ENCODE data around the gene C9orf78. TPM values are rescaled to one million over a fixed set of nuclear protein-coding genes. Genes with fewer than 3 reads are reported as not detected.

C9orf78 gene
- polyA plus RNA-seq, 1 donor = 37.0 TPM

GRCh38 chr9:129839324-129840023, 4.4 kb upstream of the C9orf78 start:
- DNase-seq = no peak

GRCh38 chr9:129838707-129839259, 3.7 kb upstream of the C9orf78 start:
- no peak for DNase-seq

- DNase-seq = no peak
Measured at GRCh38 chr9:129836311-129837007, 1.4 kb upstream of the C9orf78 start.

- no peak for DNase-seq
Measured at GRCh38 chr9:129835860-129836223, 767 bp upstream of the C9orf78 start.

- no peak for DNase-seq
Measured at GRCh38 chr9:129834489-129835127, 467 bp downstream of the C9orf78 start.

GRCh38 chr9:129832982-129833381, 2.1 kb downstream of the C9orf78 start:
- no peak for DNase-seq

- no peak for DNase-seq
Measured at GRCh38 chr9:129828969-129829368, 6.1 kb downstream of the C9orf78 start.

GRCh38 chr9:129828051-129828450, 7.0 kb downstream of the C9orf78 start:
- DNase-seq = no peak

- no peak for DNase-seq
Measured at GRCh38 chr9:129826759-129827158, 8.3 kb downstream of the C9orf78 start.

GRCh38 chr9:129826344-129826743, 8.7 kb downstream of the C9orf78 start:
- DNase-seq = no peak

GRCh38 chr9:129823935-129824601, 11.0 kb downstream of the C9orf78 start, which contains the start of gene TOR1A:
Gene TOR1A (minus strand): TSS chr9:129824136. CDS start chr9:129824085, 51 bp downstream.
- DNase-seq = peak; percentile 92

GRCh38 chr9:129823542-129823934, 11.5 kb downstream of the C9orf78 start:
- no peak for DNase-seq

GRCh38 chr9:129822898-129823541, 12.1 kb downstream of the C9orf78 start:
- no peak for DNase-seq

- DNase-seq = no peak
Measured at GRCh38 chr9:129816501-129817435, 18.3 kb downstream of the C9orf78 start.

- DNase-seq = no peak
Measured at GRCh38 chr9:129815278-129815677, 19.8 kb downstream of the C9orf78 start.

- no peak for DNase-seq
Measured at GRCh38 chr9:129814432-129815223, 20.4 kb downstream of the C9orf78 start.

GRCh38 chr9:129813661-129814060, 21.4 kb downstream of the C9orf78 start:
- no peak for DNase-seq

- DNase-seq = no peak
Measured at GRCh38 chr9:129812385-129812784, 22.7 kb downstream of the C9orf78 start.

- no peak for DNase-seq
Measured at GRCh38 chr9:129811967-129812363, 23.1 kb downstream of the C9orf78 start.

- DNase-seq = no peak
Measured at GRCh38 chr9:129810788-129811187, 24.3 kb downstream of the C9orf78 start.

Data from hindlimb muscle (tissue), 1 donor.